Measurements from ENCODE around the gene TMEM213. TPM values are rescaled to one million over a fixed set of nuclear protein-coding genes. Genes with fewer than 3 reads are reported as not detected.

TMEM213 gene
- total and polyA plus RNA-seq, 12 donors: not detected

GRCh38 chr7:138833596-138833995 lies 35.8 kb downstream of the TMEM213 start:
- WGBS, 2 donors: 45 to 54% methylated on average over 5 of the region's 5 CpGs
- Histone ChIP-seq H3K4me1 (peaks cover 0 to 15% (median 0%) of the 10 kb centered on the region in 9 donors), H3K27ac (no peak overlapping the region), H3K36me3 (no peaks in the 10 kb centered on the region), H3K4me3 (no peak overlapping the region), H3K9me3 (no peaks in the 10 kb centered on the region), H3K27me3 (peaks cover 0 to 3% (median 0%) of the 10 kb centered on the region in 7 donors)
- DNase-seq (no peak), ATAC-seq (no peak)
- no peak for TF ChIP-seq CTCF (IDR thresholded peaks at IDR 0.05)
- intact Hi-C loops (cut with DNase I): loop anchor here in 1 of 10 donors (10.0 kb wide), 1 partner anchor 61 kb away; no protein-coding TSS in a partner anchor

GRCh38 chr7:138834583-138834982 lies 36.8 kb downstream of the TMEM213 start:
- 97% methylated on average over 9 of the region's 9 CpGs for WGBS, 2 donors
- H3K9me3 ChIP-seq: no peaks in the 10 kb centered on the region
- H3K27ac ChIP-seq: no peak overlapping the region
- TF ChIP-seq CTCF (IDR thresholded peaks at IDR 0.05): no peak
- ATAC-seq: no peak
- no peak for DNase-seq
- no peaks in the 10 kb centered on the region for H3K36me3 ChIP-seq
- peaks cover 0 to 3% (median 0%) of the 10 kb centered on the region in 7 donors for H3K27me3 ChIP-seq
- H3K4me1 ChIP-seq: peaks cover 0 to 15% (median 0%) of the 10 kb centered on the region in 9 donors
- no peak overlapping the region for H3K4me3 ChIP-seq
- intact Hi-C loops (cut with DNase I): loop anchor here in 1 of 10 donors (10.0 kb wide), 1 partner anchor 60 kb away; no protein-coding TSS in a partner anchor

- DNase-seq: no peak
- Histone ChIP-seq H3K27ac (no peak overlapping the region), H3K36me3 (no peaks in the 10 kb centered on the region), H3K27me3 (no peaks in the 10 kb centered on the region), H3K4me3 (no peak overlapping the region), H3K9me3 (no peaks in the 10 kb centered on the region), H3K4me1 (peaks cover 0 to 15% (median 0%) of the 10 kb centered on the region in 9 donors)
- TF ChIP-seq CTCF (IDR thresholded peaks at IDR 0.05): no peak
- 93 to 94% methylated on average over 11 of the region's 11 CpGs for WGBS, 2 donors
- no peak for ATAC-seq
- intact Hi-C loops (cut with DNase I): loop anchor here in 1 of 10 donors (10.0 kb wide), 1 partner anchor 60 kb away; no protein-coding TSS in a partner anchor
These were observed 37.3 kb downstream of the TMEM213 start for GRCh38 chr7:138835087-138835486.

GRCh38 chr7:138837627-138838026 lies 39.8 kb downstream of the TMEM213 start:
- Histone ChIP-seq H3K27me3 (no peaks in the 10 kb centered on the region), H3K4me3 (peak overlapping the region in 7 of 10 donors; percentile 10 to 49 (median 30)), H3K36me3 (no peaks in the 10 kb centered on the region), H3K27ac (peak overlapping the region in 4 of 10 donors; percentile 1 to 34 (median 31)), H3K4me1 (peaks cover 0 to 15% (median 0%) of the 10 kb centered on the region in 9 donors), H3K9me3 (no peaks in the 10 kb centered on the region)
- 49 to 50% methylated on average over 13 of the region's 13 CpGs for WGBS, 2 donors
- intact Hi-C loops (cut with DNase I): loop anchor here in 1 of 10 donors (10.0 kb wide), 1 partner anchor 57 kb away; no protein-coding TSS in a partner anchor
- ATAC-seq (peak; percentile 27 to 74 (median 60)), DNase-seq (peak; percentile 35 to 42)
- TF ChIP-seq CTCF (IDR thresholded peaks at IDR 0.05): no peak

Data from heart right ventricle (tissue), 16 donors.